RWPE1 (cell line): ENCODE measurements around the gene CES5A.

Experiments used
- CTCF ChIA-PET: fragments of 350-600 bp; sonication (Branson Sonifier 250); formaldehyde crosslinking; extraction: SDS; loops from one replicate; lab custom pipeline; 2021; lab: Yijun Ruan, JAX
- POLR2A ChIA-PET: fragments of 400-600 bp; formaldehyde crosslinking; extraction: SDS; loops from one replicate; lab custom pipeline; 2020; ENCODE audit warnings: antibody characterized with exemption; ENCODE audit not compliant: low non-redundant PET; lab: Yijun Ruan, JAX
- DNase-seq: peaks from one replicate; pipeline ENCODE4 v3.0.0; 2012; ENCODE audit warnings: low spot score
- H3K27ac ChIP-seq: fragments of 450-650 bp; 2 replicates; pipeline ENCODE4 v1.5.1; 2017
- CTCF ChIP-seq: fragments of 450-650 bp; conservative IDR thresholded peaks from 2 replicates; pipeline ENCODE4 v1.5.1; 2017; ENCODE audit warnings: low read depth, mild to moderate bottlenecking

The CES5A gene

GRCh38 chr16:55912022-55912421, 36.8 kb upstream of the CES5A start:
- no peak for TF ChIP-seq CTCF
- ChIA-PET CTCF (no interaction called here), POLR2A (no interaction called here)
- no peak for DNase-seq
- no peak overlapping the region for H3K27ac ChIP-seq

GRCh38 chr16:55911616-55912015, 36.4 kb upstream of the CES5A start:
- no peak overlapping the region for H3K27ac ChIP-seq

GRCh38 chr16:55909876-55910275, 34.7 kb upstream of the CES5A start:
- ChIA-PET POLR2A (no interaction called here), CTCF (no interaction called here)
- DNase-seq: no peak
- TF ChIP-seq CTCF: no peak
- H3K27ac ChIP-seq: no peak overlapping the region

More at GRCh38 chr16:55911616-55912015, 36.4 kb upstream of the CES5A start:
- CTCF ChIA-PET: interaction anchor here (0.8 kb wide), 1 partner anchor 32 kb away, joined by 3 read pairs; no protein-coding TSS in a partner anchor
- DNase-seq: no peak
- POLR2A ChIA-PET: no interaction called here
- no peak for TF ChIP-seq CTCF

GRCh38 chr16:55908641-55909040, 33.5 kb upstream of the CES5A start:
- CTCF ChIA-PET: no interaction called here
- POLR2A ChIA-PET: no interaction called here
- no peak for DNase-seq
- TF ChIP-seq CTCF: no peak
- H3K27ac ChIP-seq: no peak overlapping the region

- H3K27ac ChIP-seq: no peak overlapping the region
- DNase-seq: no peak
- no peak for TF ChIP-seq CTCF
- ChIA-PET CTCF (no interaction called here), POLR2A (no interaction called here)
Observed at GRCh38 chr16:55907661-55908060, 32.5 kb upstream of the CES5A start.

- no peak for DNase-seq
- no peak for TF ChIP-seq CTCF
- ChIA-PET CTCF (no interaction called here), POLR2A (interaction anchor here (0.5 kb wide), 1 partner anchor 22 kb away, joined by 3 read pairs; no protein-coding TSS in a partner anchor)
- H3K27ac ChIP-seq: no peak overlapping the region
Observed at GRCh38 chr16:55906123-55906522, 30.9 kb upstream of the CES5A start.

- ChIA-PET CTCF (no interaction called here), POLR2A (interaction anchor here (0.5 kb wide), 1 partner anchor 22 kb away, joined by 3 read pairs; no protein-coding TSS in a partner anchor)
- no peak overlapping the region for H3K27ac ChIP-seq
- no peak for DNase-seq
- no peak for TF ChIP-seq CTCF
Observed at GRCh38 chr16:55905651-55906050, 30.5 kb upstream of the CES5A start.
